ENCODE measurements around the gene USP36.

The USP36 gene

DNA sequence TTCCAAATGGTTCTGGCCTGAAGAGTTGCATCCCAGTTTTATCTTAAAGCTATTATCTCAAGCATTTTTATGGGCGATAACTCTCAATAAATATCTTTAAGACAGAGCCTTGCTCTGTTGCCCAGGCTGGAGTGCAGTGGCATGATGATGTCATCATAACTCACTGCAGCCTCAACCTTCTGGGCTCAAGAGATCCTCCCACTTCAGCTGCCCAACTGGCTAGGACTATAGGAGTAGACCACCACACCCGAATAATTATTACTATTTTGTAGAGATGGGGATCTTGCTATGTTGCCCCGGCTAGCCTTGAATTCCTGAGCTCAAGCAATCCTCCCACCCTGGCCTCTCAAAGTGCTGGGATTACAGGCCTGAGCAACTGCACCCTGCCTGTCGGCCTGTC lies 32.5 kb downstream of the USP36 start:
- DNase-seq: no peak

DNA sequence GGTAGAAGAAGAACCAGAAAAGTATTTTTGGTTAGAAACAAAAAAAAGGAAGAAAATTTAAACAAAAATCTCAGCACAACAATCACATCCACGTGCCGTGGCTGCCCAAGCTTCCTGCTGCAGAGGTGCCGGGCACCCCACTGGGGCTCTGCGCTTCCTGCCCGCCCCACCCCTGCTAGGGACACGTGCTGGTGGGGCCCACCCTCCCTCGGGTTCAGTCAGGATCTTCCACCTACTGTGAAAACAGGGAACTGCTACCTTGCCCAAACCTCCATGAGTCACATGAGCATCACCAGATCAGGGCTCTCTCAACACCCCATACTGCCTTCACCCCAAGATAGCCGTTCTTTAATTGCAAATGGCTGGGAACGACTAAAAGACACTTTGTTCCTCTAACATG lies 34.2 kb downstream of the USP36 start:
- DNase-seq: no peak

GRCh38 chr17:78805301-78805700 lies 35.3 kb downstream of the USP36 start:
- no peak for DNase-seq

DNA sequence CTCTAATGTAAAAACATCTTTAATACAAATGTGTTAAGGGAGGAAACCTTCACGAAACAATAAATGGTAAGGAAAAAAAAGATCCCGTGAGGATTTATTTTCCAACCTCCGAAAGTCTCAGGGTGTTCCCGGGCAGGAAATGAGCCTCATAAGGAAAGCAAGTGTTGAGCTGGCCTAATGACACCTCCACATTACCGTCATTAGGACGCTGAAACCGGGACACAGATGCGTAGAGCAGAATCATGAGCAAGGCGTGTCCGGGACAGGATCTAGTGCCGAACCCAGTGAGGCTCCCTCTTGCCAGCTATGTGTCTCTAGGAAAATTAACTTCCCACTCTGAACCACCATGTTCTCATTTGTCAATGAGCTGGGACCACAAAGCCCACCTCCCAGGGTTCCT lies 35.8 kb downstream of the USP36 start:
- DNase-seq: no peak

DNA sequence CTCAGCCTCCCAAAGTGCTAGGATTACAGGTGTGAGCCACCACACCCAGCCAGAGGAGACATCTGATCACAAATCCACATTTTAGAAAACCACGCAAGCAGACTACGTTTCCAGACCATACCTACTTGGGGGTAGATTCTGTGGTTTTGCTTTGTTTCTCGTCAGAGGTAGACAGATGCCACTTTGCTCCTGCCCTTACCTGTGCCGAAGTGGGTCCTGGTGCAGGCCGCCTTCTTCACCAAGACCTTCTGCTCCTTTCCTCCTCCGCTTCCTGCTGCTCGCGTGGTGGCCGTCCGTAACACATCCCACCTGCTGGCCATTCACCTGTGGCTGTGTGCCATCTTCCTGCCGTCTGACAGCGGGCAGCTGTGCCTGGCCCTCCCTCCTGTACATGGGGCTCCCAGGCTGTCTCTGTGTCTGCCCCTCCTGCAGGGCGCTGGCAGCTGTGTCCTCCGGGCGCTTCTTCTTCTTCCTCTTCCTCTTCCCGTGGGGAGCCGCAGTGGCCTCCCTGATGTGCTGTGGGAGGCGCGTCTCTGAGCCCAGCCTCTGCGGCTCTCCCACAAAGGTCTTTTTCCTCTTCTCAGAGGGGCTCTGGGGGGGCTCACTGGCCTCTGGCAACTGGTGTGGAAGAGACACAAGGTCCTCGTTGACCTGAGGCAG lies 37.3 kb downstream of the USP36 start:
- DNase-seq: no peak

- DNase-seq: no peak
Observed at GRCh38 chr17:78802459-78802858, 38.2 kb downstream of the USP36 start.

DNA sequence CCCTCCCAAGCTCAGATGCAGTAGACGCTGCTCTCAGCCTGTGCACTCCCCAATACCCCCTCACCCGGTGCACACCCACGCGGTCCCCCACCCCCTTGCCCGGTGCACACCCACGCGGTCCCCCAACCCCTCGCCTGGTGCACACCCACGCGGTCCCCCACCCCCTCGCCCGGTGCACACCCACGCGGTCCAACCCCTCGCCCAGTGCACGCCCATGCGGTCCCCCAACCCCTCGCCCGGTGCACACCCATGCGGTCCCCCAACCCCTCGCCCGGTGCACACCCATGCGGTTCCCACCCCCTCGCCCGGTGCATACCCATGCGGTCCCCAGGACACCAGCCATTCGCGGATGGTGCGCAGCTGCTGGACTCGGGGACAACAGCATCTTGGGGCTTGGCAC lies 38.6 kb downstream of the USP36 start:
- no peak for DNase-seq

GRCh38 chr17:78800132-78800931 lies 40.3 kb downstream of the USP36 start:
- no peak for DNase-seq

DNA sequence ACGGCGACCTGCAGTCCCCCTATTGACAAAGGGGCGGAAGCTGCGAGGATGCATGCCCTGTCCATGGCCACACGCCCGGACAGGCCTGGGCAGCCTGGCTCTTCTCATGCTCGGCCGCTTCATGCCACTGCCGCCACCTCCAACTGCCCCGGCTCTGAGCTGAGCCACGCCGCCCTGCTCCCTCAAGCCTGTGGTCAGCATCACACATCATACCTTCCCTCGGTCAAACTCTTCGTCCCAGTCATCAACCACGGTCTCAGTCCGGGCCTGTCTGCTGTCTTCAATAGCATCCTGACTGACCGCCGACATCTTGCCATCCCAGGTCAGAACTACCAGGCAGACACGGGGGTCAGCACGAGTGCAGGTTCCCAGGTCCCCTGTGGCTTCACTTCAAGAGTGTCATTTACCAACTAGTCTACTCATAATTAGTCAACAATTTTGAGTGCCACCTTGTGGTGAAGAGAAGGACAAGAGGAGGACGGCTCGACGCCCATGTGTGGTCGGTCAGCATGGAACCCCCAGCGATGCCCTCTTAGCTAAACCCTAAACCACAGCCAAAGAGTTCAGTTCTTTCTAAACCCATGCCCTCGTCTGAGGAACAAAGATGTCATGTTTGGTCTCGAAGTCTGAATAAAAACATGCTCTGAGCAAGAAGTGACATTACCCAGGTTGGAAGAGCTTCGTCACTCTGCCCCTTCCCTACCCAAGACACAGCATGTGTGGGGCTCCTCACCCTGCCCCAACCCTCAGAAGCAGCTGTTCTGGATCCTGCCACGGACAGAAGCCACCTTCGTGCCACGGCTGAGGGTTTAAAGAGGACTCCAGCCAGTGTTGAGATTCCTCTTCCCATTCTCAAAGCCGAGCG lies 41.7 kb downstream of the USP36 start:
- peak in 1 of 2 experiments; percentile 13 for DNase-seq

DNA sequence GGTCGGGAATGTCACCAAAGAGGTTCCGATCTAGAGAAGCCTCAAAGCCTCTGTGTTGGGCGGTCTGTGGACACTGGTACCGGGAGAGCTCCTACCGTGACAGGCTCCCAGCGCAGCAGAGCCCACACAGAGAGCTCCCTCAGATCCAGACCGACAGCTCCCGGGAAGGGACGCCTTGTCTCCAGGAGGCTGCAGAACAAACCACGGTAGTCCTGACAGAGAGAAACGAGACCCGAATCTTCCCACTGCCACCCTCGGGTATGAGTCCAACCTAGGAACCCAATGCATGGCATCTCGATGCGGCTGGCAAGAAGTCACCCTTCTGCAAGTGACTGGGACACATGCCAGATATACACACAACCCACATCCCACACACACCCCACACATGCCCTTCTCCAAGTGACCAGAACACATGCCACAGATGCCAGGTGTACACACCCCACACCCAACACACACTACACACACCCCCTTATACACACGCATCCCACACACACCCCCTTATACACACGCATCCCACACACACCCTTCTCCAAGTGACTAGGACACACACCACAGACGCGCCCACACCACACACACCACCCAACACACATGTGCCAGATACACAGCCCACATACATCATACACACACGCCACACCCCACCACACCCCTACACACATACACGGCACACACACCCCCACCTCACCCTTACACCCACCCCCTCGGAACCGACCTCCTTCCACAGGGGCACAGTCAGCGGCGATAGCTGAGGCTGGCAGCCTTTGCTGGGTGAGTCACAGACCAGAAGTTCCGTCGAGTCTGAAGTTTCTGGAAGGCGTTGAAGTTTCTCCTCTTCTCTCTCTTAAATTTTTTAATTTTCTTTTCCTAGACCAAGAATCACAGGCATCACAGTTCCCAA lies 42.7 kb downstream of the USP36 start:
- DNase-seq: no peak

DNA sequence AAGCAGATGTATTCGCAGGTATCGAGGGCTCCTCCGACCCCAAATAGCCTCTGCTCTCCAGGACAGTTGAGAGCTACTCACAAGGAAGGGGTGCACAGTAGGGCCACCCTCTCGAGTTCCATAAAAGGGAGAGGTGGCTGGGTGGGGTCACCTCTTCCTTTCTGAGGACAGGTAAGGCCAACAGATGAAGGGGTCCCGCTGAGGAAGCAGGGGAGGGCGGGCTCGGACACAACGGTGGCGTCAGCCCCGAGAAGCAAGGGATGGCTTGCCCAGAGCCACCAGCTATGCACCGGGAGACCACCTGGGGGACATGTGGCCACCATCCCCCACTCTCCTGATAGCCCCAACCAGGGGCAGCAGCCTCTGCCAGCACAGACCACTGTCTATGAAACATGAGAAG lies 43.4 kb downstream of the USP36 start:
- DNase-seq: no peak

GRCh38 chr17:78796517-78796900 lies 44.1 kb downstream of the USP36 start:
- no peak for DNase-seq

- DNase-seq: no peak
Observed at GRCh38 chr17:78795861-78796516, 44.6 kb downstream of the USP36 start.

DNA sequence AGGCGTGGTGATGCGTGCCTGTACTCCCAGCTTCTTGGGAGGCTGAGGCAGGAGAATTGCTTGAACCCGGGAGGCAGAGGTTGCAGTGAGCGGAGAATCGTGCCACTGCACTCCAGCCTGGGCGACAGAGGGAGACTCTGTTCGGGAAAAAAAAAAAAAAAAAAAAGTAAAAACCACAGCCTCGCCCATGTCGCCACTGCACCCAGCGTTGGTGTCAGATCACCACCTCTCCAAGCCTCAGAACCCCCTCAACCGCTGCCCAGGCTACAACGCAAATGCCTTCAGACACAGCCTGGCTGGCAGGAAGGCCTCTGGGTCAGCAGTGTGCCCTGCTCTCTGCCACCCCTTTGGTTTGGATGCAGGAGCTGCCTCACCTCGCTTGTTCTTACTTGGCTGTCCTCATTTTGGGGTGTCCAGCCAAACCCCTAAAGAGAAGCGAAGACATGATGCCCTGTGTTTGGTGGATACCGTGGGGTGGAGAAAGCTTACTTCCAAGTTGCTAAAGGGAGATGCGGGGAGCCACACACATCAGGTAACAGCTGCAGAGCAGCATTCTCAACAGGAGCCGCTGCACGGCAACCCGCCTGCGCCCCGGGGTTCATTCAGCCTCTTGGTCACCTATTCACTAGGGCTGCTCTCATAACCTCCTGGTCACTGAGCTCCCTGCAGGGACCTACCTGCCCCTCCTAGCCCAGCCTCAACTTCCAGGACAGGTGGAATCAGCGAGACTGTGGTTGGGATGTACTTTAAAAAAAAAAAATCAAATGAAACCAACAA lies 45.6 kb downstream of the USP36 start:
- no peak for DNase-seq

DNA sequence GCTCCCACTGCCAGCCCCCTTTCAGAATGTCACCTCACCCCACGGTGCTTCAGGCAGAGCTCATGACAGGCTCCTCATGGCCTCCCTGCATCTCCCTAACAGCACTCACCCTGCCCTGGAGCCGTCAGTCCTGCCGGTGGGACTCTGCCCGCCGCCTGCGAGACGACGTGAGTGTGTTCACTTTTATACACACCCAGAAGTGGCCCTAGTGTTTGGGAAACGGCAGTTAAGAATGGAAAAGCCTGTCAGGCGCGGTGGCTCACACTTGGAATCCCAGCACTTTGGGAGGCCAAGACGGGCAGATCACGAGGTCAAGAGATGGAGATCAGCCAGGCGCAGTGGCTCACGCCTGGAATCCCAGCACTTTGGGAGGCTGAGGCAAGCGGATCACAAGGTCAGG lies 46.2 kb downstream of the USP36 start:
- DNase-seq: no peak

DNA sequence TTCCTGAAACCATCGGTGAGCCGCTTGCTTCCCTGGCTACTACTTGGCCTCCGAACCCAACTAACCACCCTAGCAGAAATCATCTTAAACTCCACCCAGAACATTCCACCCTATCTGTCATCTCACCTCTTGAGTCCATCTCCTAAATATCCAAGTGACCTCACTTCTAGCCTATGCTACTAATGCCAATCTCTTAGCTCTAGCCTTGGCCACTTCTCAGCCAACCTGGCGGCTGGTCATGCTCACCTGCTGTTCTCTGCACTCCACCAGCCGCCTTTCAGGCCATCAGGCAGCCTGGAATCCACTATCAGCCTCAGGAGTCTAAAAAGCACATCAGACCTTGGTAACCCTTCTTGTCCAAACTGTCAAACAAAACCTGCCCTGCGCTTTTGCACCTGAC lies 46.6 kb downstream of the USP36 start:
- no peak for DNase-seq

DNA sequence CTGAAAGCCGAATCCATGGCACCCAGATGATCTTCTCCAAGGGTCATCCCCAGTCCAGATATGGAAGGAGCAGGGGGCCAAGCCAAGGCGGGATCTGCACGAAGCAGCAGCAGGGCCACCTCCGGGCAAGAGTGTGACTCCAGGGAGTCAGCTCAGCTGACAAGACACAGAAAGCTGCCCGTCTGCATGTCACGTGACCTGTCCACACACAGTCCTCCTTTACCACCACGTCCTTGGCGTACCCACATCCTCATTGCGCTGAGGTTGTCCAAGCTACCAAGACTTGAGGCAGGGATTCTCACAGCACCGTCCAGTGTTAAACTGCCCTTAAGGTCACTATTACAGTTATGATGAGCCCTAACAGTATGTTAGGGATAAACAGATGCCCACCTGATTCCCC lies 47.2 kb downstream of the USP36 start:
- DNase-seq: no peak

- no peak for DNase-seq
Observed at GRCh38 chr17:78791840-78792709, 48.5 kb downstream of the USP36 start.

DNA sequence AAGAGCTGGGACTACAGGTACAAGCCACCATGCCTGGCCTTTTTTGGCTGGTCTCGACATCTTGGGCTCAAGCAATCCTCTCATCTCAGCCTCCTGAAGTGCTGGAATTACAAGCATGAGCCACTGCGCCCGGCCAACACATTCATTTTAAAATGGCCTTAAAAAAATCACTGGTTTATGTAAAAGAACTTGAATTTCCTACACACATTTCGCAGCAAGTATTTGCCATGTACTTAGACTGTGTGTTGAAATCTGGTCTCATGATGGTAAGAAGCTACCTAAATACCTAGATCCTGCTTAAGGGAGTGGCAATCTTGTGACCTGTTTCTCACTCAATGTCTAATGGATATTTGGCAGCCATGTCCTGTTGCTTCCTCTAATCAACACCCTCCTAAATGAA lies 50.1 kb downstream of the USP36 start:
- DNase-seq: no peak

DNA sequence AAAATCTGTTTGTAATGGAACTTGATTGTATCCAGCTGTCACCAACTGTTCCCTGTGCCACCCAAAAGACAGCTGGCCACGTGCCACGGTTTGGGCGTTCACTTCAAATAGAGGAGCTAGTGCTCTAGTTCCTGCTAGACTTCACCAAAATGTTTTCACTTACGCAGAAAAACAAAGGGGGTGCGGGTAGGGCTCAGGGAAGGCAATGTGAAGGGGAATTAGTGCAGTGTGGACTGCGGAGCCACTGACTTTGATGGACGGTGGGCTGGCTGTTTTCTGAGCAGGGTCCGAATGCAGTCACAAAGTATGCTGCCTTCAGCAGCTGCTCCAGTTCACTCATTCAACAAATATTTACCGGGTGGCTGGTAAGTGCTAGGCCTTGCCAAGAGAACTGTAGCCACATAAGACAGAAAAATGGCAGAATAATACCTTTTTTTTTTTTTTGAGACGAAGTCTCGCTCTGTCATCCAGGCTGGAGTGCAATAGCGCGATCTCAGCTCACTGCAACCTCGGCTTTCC lies 50.9 kb downstream of the USP36 start:
- DNase-seq: no peak

Measured in SW 1271 (cell line).